G401 (cell line): ENCODE results near the gene METTL16. TPM values are rescaled to one million over a fixed set of nuclear protein-coding genes. Genes with fewer than 3 reads are reported as not detected.

Experiments
- DNase-seq: peaks from one replicate; pipeline ENCODE4 v3.0.0-alpha.2; 2015; ENCODE audit warnings: low spot score
- in situ Hi-C: cut with HindIII; loops from 2 replicates; pipeline ENCODE4 v1.10.0; 2016; ENCODE audit warnings: low sequenced_read_pairs, mixed read lengths
- total RNA-seq: library from RNA; depleted of rRNA; stranded (reverse); fragments of >200 nt; shearing (Covaris generic); gene quantifications from 2 replicates; pipeline ENCODE4 v1.2.3, GENCODE V29; 2014

The METTL16 gene
- total RNA-seq, 1 experiment from 2014 or later, result 58.3 TPM

- DNase-seq, result no peak
- in situ Hi-C loops, result no loop called here
Measured at GRCh38 chr17:2391597-2392251, 120.0 kb downstream of the METTL16 start.

- DNase-seq, result no peak
- in situ Hi-C loops, result no loop called here
Measured at GRCh38 chr17:2390199-2390836, 121.4 kb downstream of the METTL16 start.

GRCh38 chr17:2388683-2389055, 123.0 kb downstream of the METTL16 start:
- in situ Hi-C loops, result no loop called here
- no peak for DNase-seq

- in situ Hi-C loops, result no loop called here
Measured at GRCh38 chr17:2388020-2388682, 123.5 kb downstream of the METTL16 start.

GRCh38 chr17:2387086-2388019, 124.3 kb downstream of the METTL16 start:
- DNase-seq, result no peak
- in situ Hi-C loops, result no loop called here

More at GRCh38 chr17:2388020-2388682, 123.5 kb downstream of the METTL16 start:
- no peak for DNase-seq

GRCh38 chr17:2386400-2387085, 125.1 kb downstream of the METTL16 start:
- DNase-seq, result no peak
- in situ Hi-C loops, result no loop called here

GRCh38 chr17:2385240-2386210, 126.2 kb downstream of the METTL16 start:
- in situ Hi-C loops, result no loop called here

GRCh38 chr17:2384439-2385127, 127.1 kb downstream of the METTL16 start:
- DNase-seq, result no peak
- in situ Hi-C loops, result no loop called here

More at GRCh38 chr17:2385240-2386210, 126.2 kb downstream of the METTL16 start:
- DNase-seq, result no peak

- DNase-seq, result no peak
- in situ Hi-C loops, result no loop called here
Measured at GRCh38 chr17:2383628-2384167, 128.0 kb downstream of the METTL16 start.

- in situ Hi-C loops, result no loop called here
- no peak for DNase-seq
Measured at GRCh38 chr17:2380950-2381649, 130.6 kb downstream of the METTL16 start.

GRCh38 chr17:2380226-2380922, 131.3 kb downstream of the METTL16 start:
- DNase-seq, result no peak
- in situ Hi-C loops, result no loop called here

GRCh38 chr17:2379489-2380225, 132.0 kb downstream of the METTL16 start:
- in situ Hi-C loops, result no loop called here

GRCh38 chr17:2378905-2379304, 132.8 kb downstream of the METTL16 start:
- no peak for DNase-seq
- in situ Hi-C loops, result no loop called here

More at GRCh38 chr17:2379489-2380225, 132.0 kb downstream of the METTL16 start:
- no peak for DNase-seq

- DNase-seq, result no peak
- in situ Hi-C loops, result no loop called here
Measured at GRCh38 chr17:2377659-2378058, 134.0 kb downstream of the METTL16 start.

GRCh38 chr17:2376107-2376506, 135.6 kb downstream of the METTL16 start:
- no peak for DNase-seq
- in situ Hi-C loops, result no loop called here
